IMR-90 (cell line): ENCODE measurements around the gene SETDB1.

Experiments used
- BHLHE40 ChIP-seq: fragments of 150-350 bp; IDR thresholded peaks from 2 replicates; pipeline ENCODE4 v1.6.1; 2016; ENCODE audit warnings: mild to moderate bottlenecking, low read depth, low read length
- CEBPB ChIP-seq: IDR thresholded peaks from 2 replicates; pipeline ENCODE4 v1.6.1; 2012; ENCODE audit warnings: low read depth, low read length, improper control_type of control experiment
- CTCF ChIP-seq: conservative IDR thresholded peaks from 2 replicates; pipeline ENCODE4 v1.5.1; 2012; ENCODE audit warnings: mild to moderate bottlenecking, low read depth, low read length, improper control_type of control experiment
- FOS ChIP-seq: fragments of 150-350 bp; IDR thresholded peaks from 2 replicates; pipeline ENCODE4 v1.6.1; 2016; ENCODE audit warnings: low read depth, low read length
- MAZ ChIP-seq: IDR thresholded peaks from 2 replicates; pipeline ENCODE4 v1.6.1; 2012; ENCODE audit warnings: low read depth, mild to moderate bottlenecking, low read length, improper control_type of control experiment, moderate library complexity, borderline replicate concordance
- MXI1 ChIP-seq: IDR thresholded peaks from 2 replicates; pipeline ENCODE4 v1.6.1; 2012; ENCODE audit warnings: low read depth, mild to moderate bottlenecking, low read length, moderate library complexity, borderline replicate concordance
- POLR2A ChIP-seq: IDR thresholded peaks from 2 replicates; pipeline ENCODE4 v1.6.1; 2012; ENCODE audit warnings: mild to moderate bottlenecking, low read depth, low read length
- RAD21 ChIP-seq: IDR thresholded peaks from 2 replicates; pipeline ENCODE4 v1.6.1; 2012; ENCODE audit warnings: low read length, improper control_type of control experiment

DNA sequence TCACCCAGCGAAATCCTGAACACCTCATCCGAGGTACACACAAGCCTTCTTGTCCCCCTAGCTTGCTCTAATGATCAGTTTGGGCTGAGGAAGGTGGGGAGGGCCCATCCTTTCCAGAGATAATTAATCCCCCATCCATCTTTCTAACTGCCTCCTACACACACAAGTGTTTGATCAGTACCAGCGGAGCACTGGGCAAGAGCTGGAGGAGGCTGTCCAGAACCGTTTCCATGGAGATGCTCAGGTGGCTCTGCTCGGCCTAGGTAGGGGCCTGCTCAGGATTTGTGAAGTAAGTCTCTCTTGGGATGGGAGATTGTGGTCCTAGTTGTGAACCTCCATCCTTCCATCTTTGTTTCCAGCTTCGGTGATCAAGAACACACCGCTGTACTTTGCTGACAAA lies 61.8 kb downstream of the SETDB1 start:
- TF ChIP-seq CEBPB (no peak), CTCF (no peak), RAD21 (no peak), FOS (no peak), BHLHE40 (no peak), MAZ (no peak), POLR2A (no peak), MXI1 (no peak)
